Endometrium (tissue), 2 donors: ENCODE data around the gene GSN.

Experiments
- FAIRE-seq: peaks from 2 replicates; lab custom pipeline; 2012; peaks lifted over from hg19 to GRCh38; lab: Jason Lieb, UNC
- donor health status: control.
- donor health status: control.

The GSN gene

GRCh38 chr9:121373011-121373729 lies 105.2 kb downstream of the GSN start:
- FAIRE-seq: no peak

GRCh38 chr9:121376214-121376830 lies 108.4 kb downstream of the GSN start:
- FAIRE-seq: peak; percentile 70

GRCh38 chr9:121380846-121381245 lies 112.9 kb downstream of the GSN start:
- FAIRE-seq: no peak
